ENCODE data around the gene PLCB1.

The PLCB1 gene

GRCh38 chr20:8365634-8366033 lies 233.6 kb downstream of the PLCB1 start:
- Histone ChIP-seq H3K79me2 (ENCODE audit: insufficient read depth, low read length) (no peaks in the 10 kb centered on the region), H3K4me1 (ENCODE audit: insufficient read depth, low read length, severe bottlenecking) (peaks cover 43% of the 10 kb centered on the region), H3K9ac (ENCODE audit: low read length) (no peak overlapping the region), H2AFZ (ENCODE audit: low read length) (no peak overlapping the region), H3K4me3 (ENCODE audit: low read depth, low read length, poor library complexity, severe bottlenecking) (no peak overlapping the region), H3K27me3 (ENCODE audit: insufficient read depth, low read length) (no peaks in the 10 kb centered on the region), H3K9me3 (ENCODE audit: low read length) (no peaks in the 10 kb centered on the region), H3F3A (ENCODE audit: insufficient read depth, low read length) (no peaks in the 10 kb centered on the region), H3K36me3 (ENCODE audit: insufficient read depth, low read length) (no peaks in the 10 kb centered on the region), H3K27ac (ENCODE audit: low read depth, low read length, poor library complexity, severe bottlenecking) (no peak overlapping the region), H4K20me1 (ENCODE audit: insufficient read depth, low read length) (no peaks in the 10 kb centered on the region), H3K4me2 (ENCODE audit: low read length) (no peak overlapping the region), H3K9me2 (ENCODE audit: low read depth, low read length) (no peaks in the 10 kb centered on the region)
- TF ChIP-seq, protein P1, sequence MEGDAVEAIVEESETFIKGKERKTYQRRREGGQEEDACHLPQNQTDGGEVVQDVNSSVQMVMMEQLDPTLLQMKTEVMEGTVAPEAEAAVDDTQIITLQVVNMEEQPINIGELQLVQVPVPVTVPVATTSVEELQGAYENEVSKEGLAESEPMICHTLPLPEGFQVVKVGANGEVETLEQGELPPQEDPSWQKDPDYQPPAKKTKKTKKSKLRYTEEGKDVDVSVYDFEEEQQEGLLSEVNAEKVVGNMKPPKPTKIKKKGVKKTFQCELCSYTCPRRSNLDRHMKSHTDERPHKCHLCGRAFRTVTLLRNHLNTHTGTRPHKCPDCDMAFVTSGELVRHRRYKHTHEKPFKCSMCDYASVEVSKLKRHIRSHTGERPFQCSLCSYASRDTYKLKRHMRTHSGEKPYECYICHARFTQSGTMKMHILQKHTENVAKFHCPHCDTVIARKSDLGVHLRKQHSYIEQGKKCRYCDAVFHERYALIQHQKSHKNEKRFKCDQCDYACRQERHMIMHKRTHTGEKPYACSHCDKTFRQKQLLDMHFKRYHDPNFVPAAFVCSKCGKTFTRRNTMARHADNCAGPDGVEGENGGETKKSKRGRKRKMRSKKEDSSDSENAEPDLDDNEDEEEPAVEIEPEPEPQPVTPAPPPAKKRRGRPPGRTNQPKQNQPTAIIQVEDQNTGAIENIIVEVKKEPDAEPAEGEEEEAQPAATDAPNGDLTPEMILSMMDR (IDR thresholded peaks at IDR 0.05; ENCODE audit: low read length) = no peak
- no peak for TF ChIP-seq EZH2 (IDR thresholded peaks at IDR 0.05; ENCODE audit: borderline replicate concordance, low read length)

DNA sequence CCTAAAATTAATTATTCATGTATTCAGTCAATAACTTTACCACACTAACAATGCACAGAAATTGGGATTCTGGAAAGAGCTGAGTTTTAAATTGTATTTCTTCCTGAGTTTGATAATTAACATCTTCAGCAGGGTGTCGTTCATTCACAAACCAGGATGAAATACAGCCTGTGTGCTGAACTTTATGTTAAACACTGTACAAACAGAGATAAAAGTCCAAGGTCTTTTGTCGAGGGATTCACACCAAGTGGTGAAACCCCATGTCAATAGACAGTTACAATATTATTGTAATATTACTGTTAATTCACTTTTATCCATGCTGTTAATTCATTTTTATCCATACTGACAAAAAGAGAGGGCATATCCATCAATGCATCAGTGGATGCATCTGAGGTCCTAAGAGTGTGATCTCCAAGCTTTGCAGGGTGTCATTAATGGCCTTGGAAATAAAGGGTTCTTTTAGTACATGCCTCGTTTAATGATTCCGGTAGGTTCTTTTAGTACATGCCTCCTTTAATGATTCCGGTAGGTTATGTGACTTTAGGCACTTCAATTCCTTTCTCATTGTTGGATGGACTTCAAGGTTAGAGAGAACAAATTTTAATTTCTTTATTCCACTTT lies 234.3 kb downstream of the PLCB1 start:
- Histone ChIP-seq H3K27ac (ENCODE audit: low read depth, low read length, poor library complexity, severe bottlenecking) (no peak overlapping the region), H3K4me1 (ENCODE audit: insufficient read depth, low read length, severe bottlenecking) (peaks cover 43% of the 10 kb centered on the region), H3K9ac (ENCODE audit: low read length) (no peak overlapping the region), H3K36me3 (ENCODE audit: insufficient read depth, low read length) (no peaks in the 10 kb centered on the region), H3K9me2 (ENCODE audit: low read depth, low read length) (no peaks in the 10 kb centered on the region), H3K4me2 (ENCODE audit: low read length) (no peak overlapping the region), H4K20me1 (ENCODE audit: insufficient read depth, low read length) (no peaks in the 10 kb centered on the region), H3F3A (ENCODE audit: insufficient read depth, low read length) (no peaks in the 10 kb centered on the region), H3K27me3 (ENCODE audit: insufficient read depth, low read length) (no peaks in the 10 kb centered on the region), H2AFZ (ENCODE audit: low read length) (no peak overlapping the region), H3K79me2 (ENCODE audit: insufficient read depth, low read length) (no peaks in the 10 kb centered on the region), H3K9me3 (ENCODE audit: low read length) (no peaks in the 10 kb centered on the region), H3K4me3 (ENCODE audit: low read depth, low read length, poor library complexity, severe bottlenecking) (no peak overlapping the region)
- TF ChIP-seq EZH2 (IDR thresholded peaks at IDR 0.05; ENCODE audit: borderline replicate concordance, low read length) = no peak
- TF ChIP-seq, protein P1 (IDR thresholded peaks at IDR 0.05; ENCODE audit: low read length) = no peak

GRCh38 chr20:8367689-8368088 lies 235.6 kb downstream of the PLCB1 start:
- Histone ChIP-seq H3K27me3 (ENCODE audit: insufficient read depth, low read length) (no peaks in the 10 kb centered on the region), H3K9me2 (ENCODE audit: low read depth, low read length) (no peaks in the 10 kb centered on the region), H3K4me2 (ENCODE audit: low read length) (no peak overlapping the region), H3K4me3 (ENCODE audit: low read depth, low read length, poor library complexity, severe bottlenecking) (no peak overlapping the region), H3K9ac (ENCODE audit: low read length) (no peak overlapping the region), H3F3A (ENCODE audit: insufficient read depth, low read length) (no peaks in the 10 kb centered on the region), H3K4me1 (ENCODE audit: insufficient read depth, low read length, severe bottlenecking) (peaks cover 38% of the 10 kb centered on the region), H3K27ac (ENCODE audit: low read depth, low read length, poor library complexity, severe bottlenecking) (no peak overlapping the region), H4K20me1 (ENCODE audit: insufficient read depth, low read length) (no peaks in the 10 kb centered on the region), H3K36me3 (ENCODE audit: insufficient read depth, low read length) (no peaks in the 10 kb centered on the region), H3K9me3 (ENCODE audit: low read length) (no peaks in the 10 kb centered on the region), H3K79me2 (ENCODE audit: insufficient read depth, low read length) (no peaks in the 10 kb centered on the region), H2AFZ (ENCODE audit: low read length) (no peak overlapping the region)
- no peak for TF ChIP-seq EZH2 (IDR thresholded peaks at IDR 0.05; ENCODE audit: borderline replicate concordance, low read length)
- TF ChIP-seq, protein P1 (IDR thresholded peaks at IDR 0.05; ENCODE audit: low read length) = no peak
